Measurements from ENCODE around the gene SEMA6B.

DNA sequence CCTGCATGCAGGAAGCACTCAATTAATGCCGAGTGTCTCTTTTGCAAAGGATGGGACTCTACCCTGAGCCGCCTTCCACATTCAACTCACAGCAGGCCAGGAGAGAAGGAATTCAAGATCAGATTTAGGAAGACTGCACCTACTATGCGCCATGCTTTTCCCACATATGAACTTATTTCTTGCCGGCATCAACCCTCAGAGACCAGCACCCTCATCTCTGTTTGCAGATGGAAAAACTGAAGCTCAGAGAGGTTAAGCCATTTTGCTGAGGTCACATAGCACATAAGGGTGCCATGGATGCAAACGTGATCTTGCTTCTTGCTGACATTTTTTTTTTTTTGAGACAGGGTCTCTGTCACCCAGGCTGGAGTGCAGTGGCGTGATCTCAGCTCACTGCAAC is 14.2 kb upstream of the SEMA6B start:
- TF ChIP-seq, protein P1, sequence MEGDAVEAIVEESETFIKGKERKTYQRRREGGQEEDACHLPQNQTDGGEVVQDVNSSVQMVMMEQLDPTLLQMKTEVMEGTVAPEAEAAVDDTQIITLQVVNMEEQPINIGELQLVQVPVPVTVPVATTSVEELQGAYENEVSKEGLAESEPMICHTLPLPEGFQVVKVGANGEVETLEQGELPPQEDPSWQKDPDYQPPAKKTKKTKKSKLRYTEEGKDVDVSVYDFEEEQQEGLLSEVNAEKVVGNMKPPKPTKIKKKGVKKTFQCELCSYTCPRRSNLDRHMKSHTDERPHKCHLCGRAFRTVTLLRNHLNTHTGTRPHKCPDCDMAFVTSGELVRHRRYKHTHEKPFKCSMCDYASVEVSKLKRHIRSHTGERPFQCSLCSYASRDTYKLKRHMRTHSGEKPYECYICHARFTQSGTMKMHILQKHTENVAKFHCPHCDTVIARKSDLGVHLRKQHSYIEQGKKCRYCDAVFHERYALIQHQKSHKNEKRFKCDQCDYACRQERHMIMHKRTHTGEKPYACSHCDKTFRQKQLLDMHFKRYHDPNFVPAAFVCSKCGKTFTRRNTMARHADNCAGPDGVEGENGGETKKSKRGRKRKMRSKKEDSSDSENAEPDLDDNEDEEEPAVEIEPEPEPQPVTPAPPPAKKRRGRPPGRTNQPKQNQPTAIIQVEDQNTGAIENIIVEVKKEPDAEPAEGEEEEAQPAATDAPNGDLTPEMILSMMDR (IDR thresholded peaks at IDR 0.05; ENCODE audit: low read depth, low read length, poor library complexity, severe bottlenecking) = no peak
- no peak for TF ChIP-seq EZH2phosphoT487 (IDR thresholded peaks at IDR 0.05; ENCODE audit: borderline replicate concordance, low read length)

All from DOHH2 (cell line).